HepG2 (cell line): Measurements from ENCODE around the gene INSR. TPM values are rescaled to one million over a fixed set of nuclear protein-coding genes. Genes with fewer than 3 reads are reported as not detected.

Experiments
- AFF4 ChIP-seq: sonication (generic); formaldehyde crosslinking; IDR thresholded peaks from 2 replicates; pipeline ENCODE4 v1.4.0; 2020; ENCODE audit warnings: missing genetic modification reagents
- ARNT ChIP-seq: fragments of 450-650 bp; IDR thresholded peaks from 2 replicates; pipeline ENCODE4 v1.6.1; 2017
- CC2D1A ChIP-seq: sonication (generic); formaldehyde crosslinking; IDR thresholded peaks from 2 replicates; pipeline ENCODE4 v1.8.1; 2023; ENCODE audit warnings: mild to moderate bottlenecking, missing genetic modification reagents
- CENPT ChIP-seq: sonication (generic); formaldehyde crosslinking; IDR thresholded peaks from 2 replicates; pipeline ENCODE4 v1.8.0; 2022; ENCODE audit warnings: low read depth, mild to moderate bottlenecking, moderate library complexity, missing genetic modification reagents
- ETV6 ChIP-seq: sonication (generic); formaldehyde crosslinking; conservative IDR thresholded peaks from 2 replicates; pipeline ENCODE4 v1.4.0; 2020; ENCODE audit warnings: missing genetic modification reagents
- FOSL1 ChIP-seq: sonication (generic); formaldehyde crosslinking; IDR thresholded peaks from 2 replicates; pipeline ENCODE4 v1.9.0; 2021; ENCODE audit warnings: missing genetic modification reagents, borderline replicate concordance
- FOXO4 ChIP-seq: sonication (generic); formaldehyde crosslinking; conservative IDR thresholded peaks from 2 replicates; pipeline ENCODE4 v1.8.1; 2023; ENCODE audit warnings: missing genetic modification reagents
- FOXP4 ChIP-seq: sonication (generic); formaldehyde crosslinking; IDR thresholded peaks from 2 replicates; pipeline ENCODE4 v1.4.0; 2020; ENCODE audit warnings: missing genetic modification reagents
- HNRNPUL1 ChIP-seq: fragments of 200-400 bp; formaldehyde crosslinking; IDR thresholded peaks from 2 replicates; pipeline ENCODE4 v1.6.1; 2017; ENCODE audit warnings: low read depth, mild to moderate bottlenecking, low read length, moderate library complexity
- JUN ChIP-seq: sonication (generic); formaldehyde crosslinking; IDR thresholded peaks from 2 replicates; pipeline ENCODE4 v1.4.0; 2020; ENCODE audit warnings: mild to moderate bottlenecking, missing genetic modification reagents
- MYC ChIP-seq: sonication (generic); formaldehyde crosslinking; IDR thresholded peaks from 2 replicates; pipeline ENCODE4 v1.9.0; 2021; ENCODE audit warnings: missing genetic modification reagents, borderline replicate concordance
- NCOA1 ChIP-seq: sonication (generic); formaldehyde crosslinking; IDR thresholded peaks from 2 replicates; pipeline ENCODE4 v1.9.0; 2021; ENCODE audit warnings: missing genetic modification reagents
- NFE2L2 ChIP-seq: fragments of 150-350 bp; IDR thresholded peaks from 2 replicates; pipeline ENCODE4 v1.6.1; 2014; ENCODE audit warnings: low read length
- STAT5B ChIP-seq: sonication (generic); formaldehyde crosslinking; IDR thresholded peaks from 2 replicates; pipeline ENCODE4 v1.4.0; 2020; ENCODE audit warnings: missing genetic modification reagents
- SUZ12 ChIP-seq: fragments of 150-350 bp; IDR thresholded peaks from 2 replicates; pipeline ENCODE4 v1.6.1; 2014; ENCODE audit warnings: low read depth, low read length
- ZBTB33 ChIP-seq: sonication (generic); formaldehyde crosslinking; IDR thresholded peaks from 2 replicates; pipeline ENCODE4 v1.4.0; 2020; ENCODE audit warnings: missing genetic modification reagents
- ZNF121 ChIP-seq: sonication (generic); formaldehyde crosslinking; IDR thresholded peaks from 2 replicates; pipeline ENCODE4 v1.5.0; 2020; ENCODE audit warnings: mild to moderate bottlenecking, missing genetic modification reagents
- ZNF205 ChIP-seq: IDR thresholded peaks from 2 replicates; pipeline ENCODE4 v1.6.1; 2018; ENCODE audit warnings: missing biosample characterization, missing genetic modification reagents
- ZNF253 ChIP-seq: sonication (generic); formaldehyde crosslinking; IDR thresholded peaks from 2 replicates; pipeline ENCODE4 v1.8.0; 2022; ENCODE audit warnings: mild to moderate bottlenecking, missing genetic modification reagents, borderline replicate concordance
- ZNF552 ChIP-seq: sonication (generic); formaldehyde crosslinking; IDR thresholded peaks from 2 replicates; pipeline ENCODE4 v1.9.0; 2022; ENCODE audit warnings: missing genetic modification reagents, mild to moderate bottlenecking, borderline replicate concordance
- ZNF792 ChIP-seq: IDR thresholded peaks from 2 replicates; pipeline ENCODE4 v1.6.1; 2016
- ZSCAN9 ChIP-seq: IDR thresholded peaks from 2 replicates; pipeline ENCODE4 v1.6.1; 2016; ENCODE audit warnings: borderline replicate concordance
- polyA plus RNA-seq, 8 experiments: library from polyadenylated mRNA; depleted of rRNA in 3 of 8; stranded (reverse) in 7 of 8; unstranded in 1 of 8; fragments of >200 nt; fragmentation: Illumina TruSeq in 4 of 8; extraction: Trizol in 4 of 8; gene quantifications; 2 replicates each; pipeline versions ENCODE4 v1.2.1 to v1.2.3, GENCODE V29; 2011 to 2016; ENCODE audit warnings: low read depth in 4 of 8, missing spikeins in 1 of 8, mixed read lengths in 1 of 8; ENCODE audit not compliant: insufficient read depth in 1 of 8
- total RNA-seq, 5 experiments: library from RNA; depleted of rRNA; stranded (reverse); fragments of >200 nt; fragmentation: Illumina TruSeq; extraction: Trizol; gene quantifications; 2 replicates each; pipeline ENCODE4 v1.2.3, GENCODE V29; 2016; ENCODE audit warnings: low read depth in 1 of 5

Gene INSR
- total and polyA plus RNA-seq, 2 of the 13 experiments (the other 11 are each of a cell fraction or from before 2014, with no cell fraction given): 24.2 to 29.8 TPM

- peak; percentile 47; the same call in 1 of the 2 replicates for TF ChIP-seq MYC (CRISPR knock-in tag)
- no peak for TF ChIP-seq FOSL1
- TF ChIP-seq HNRNPUL1: no peak
- peak; percentile 48; the same call in 1 of the 2 replicates for TF ChIP-seq ZNF792 (CRISPR knock-in tag)
- TF ChIP-seq CENPT (CRISPR knock-in tag): no peak
- no peak for TF ChIP-seq CC2D1A (CRISPR knock-in tag)
- TF ChIP-seq FOXP4 (CRISPR knock-in tag): peak; percentile 70
- no peak for TF ChIP-seq AFF4 (CRISPR knock-in tag)
- 0 out of 2 replicates have a peak, but pooled peaks have one; percentile 23 for TF ChIP-seq ZNF253
- TF ChIP-seq NCOA1: no peak
- TF ChIP-seq NFE2L2: no peak
- TF ChIP-seq ETV6 (CRISPR knock-in tag): 0 out of 2 replicates have a peak, but pooled peaks have one; percentile 33
- 0 out of 2 replicates have a peak, but pooled peaks have one; percentile 48 for TF ChIP-seq ZSCAN9 (CRISPR knock-in tag)
- no peak for TF ChIP-seq FOXO4 (CRISPR knock-in tag)
- no peak for TF ChIP-seq ZBTB33 (CRISPR knock-in tag)
- TF ChIP-seq SUZ12: no peak
- 0 out of 2 replicates have a peak, but pooled peaks have one; percentile 63 for TF ChIP-seq ZNF205 (CRISPR knock-in tag)
- TF ChIP-seq STAT5B (CRISPR knock-in tag): no peak
- TF ChIP-seq ARNT: no peak
- TF ChIP-seq JUN (CRISPR knock-in tag): no peak
- no peak for TF ChIP-seq ZNF552 (CRISPR knock-in tag)
- peak; percentile 81 for TF ChIP-seq ZNF121
Observed at GRCh38 chr19:7293762-7294557, at the start of gene INSR (continued).
